Peyer's patch (tissue), 4 donors: ENCODE data around the gene PDGFD.

Source experiments
- CTCF ChIP-seq, 6 experiments: fragments of 450-650 bp in 4 of 6; fragments of 200-600 bp in 2 of 6; sonication (generic) in 1 of 6; IDR thresholded peaks; one replicate each; pipeline ENCODE4 v1.5.1; 2017 to 2019; ENCODE audit warnings: antibody characterized with exemption in 6 of 6, mild to moderate bottlenecking in 3 of 6, moderate library complexity in 1 of 6
- POLR2A ChIP-seq, 2 donors: fragments of 450-650 bp; IDR thresholded peaks; one replicate each; pipeline ENCODE4 v1.5.1; 2017; ENCODE audit warnings: antibody characterized with exemption in 2 of 2, mild to moderate bottlenecking in 2 of 2, moderate library complexity in 2 of 2

GRCh38 chr11:103997082-103997481 is 166.9 kb downstream of the PDGFD start:
- TF ChIP-seq POLR2A (IDR thresholded peaks at IDR 0.05), result no peak
- TF ChIP-seq CTCF (IDR thresholded peaks at IDR 0.05), result no peak
